ENCODE measurements around the gene STOX2.

The STOX2 gene, protein sequence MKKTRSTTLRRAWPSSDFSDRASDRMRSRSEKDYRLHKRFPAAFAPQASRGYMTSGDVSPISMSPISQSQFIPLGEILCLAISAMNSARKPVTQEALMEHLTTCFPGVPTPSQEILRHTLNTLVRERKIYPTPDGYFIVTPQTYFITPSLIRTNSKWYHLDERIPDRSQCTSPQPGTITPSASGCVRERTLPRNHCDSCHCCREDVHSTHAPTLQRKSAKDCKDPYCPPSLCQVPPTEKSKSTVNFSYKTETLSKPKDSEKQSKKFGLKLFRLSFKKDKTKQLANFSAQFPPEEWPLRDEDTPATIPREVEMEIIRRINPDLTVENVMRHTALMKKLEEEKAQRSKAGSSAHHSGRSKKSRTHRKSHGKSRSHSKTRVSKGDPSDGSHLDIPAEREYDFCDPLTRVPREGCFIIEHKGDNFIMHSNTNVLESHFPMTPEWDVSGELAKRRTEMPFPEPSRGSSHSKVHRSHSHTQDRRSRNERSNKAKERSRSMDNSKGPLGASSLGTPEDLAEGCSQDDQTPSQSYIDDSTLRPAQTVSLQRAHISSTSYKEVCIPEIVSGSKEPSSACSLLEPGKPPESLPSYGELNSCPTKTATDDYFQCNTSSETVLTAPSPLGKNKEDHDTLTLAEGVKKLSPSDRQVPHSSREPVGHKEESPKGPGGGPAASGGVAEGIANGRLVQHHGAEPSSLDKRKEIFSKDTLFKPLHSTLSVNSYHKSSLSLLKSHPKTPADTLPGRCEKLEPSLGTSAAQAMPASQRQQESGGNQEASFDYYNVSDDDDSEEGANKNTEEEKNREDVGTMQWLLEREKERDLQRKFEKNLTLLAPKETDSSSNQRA (N-terminal part only)

GRCh38 chr4:183905081-183905592 lies at the start of gene STOX2:
TSS of gene STOX2 (plus strand) at chr4:183905307. CDS start at chr4:183906791, 1,484 bp downstream.
- Histone ChIP-seq H3K4me1 (ENCODE audit: control insufficient read depth in 5 of 5, insufficient read depth in 5 of 5, low read length in 5 of 5) (peaks cover 6 to 29% (median 27%) of the 10 kb centered on the region in 5 donors), H3K36me3 (ENCODE audit: control insufficient read depth in 5 of 5, insufficient read depth in 5 of 5, low read length in 5 of 5) (no peaks in the 10 kb centered on the region), H3K27me3 (ENCODE audit: control insufficient read depth in 5 of 5, insufficient read depth in 4 of 5, low read length in 5 of 5) (peaks cover 3 to 7% (median 4%) of the 10 kb centered on the region in 5 donors), H3K9me3 (ENCODE audit: control insufficient read depth in 5 of 5, low read length in 5 of 5) (peaks cover 0 to 2% (median 1%) of the 10 kb centered on the region in 5 donors), H3K9ac (ENCODE audit: low read length in 5 of 5) (peak within 1 kb of the TSS in 4 of 5 donors; percentile 5 to 59 (median 37)), H3K27ac (ENCODE audit: low read depth, low read length) (no peak within 1 kb of the TSS), H3K4me3 (ENCODE audit: low read depth in 1 of 5, low read length in 5 of 5) (peak within 1 kb of the TSS; percentile 59 to 99 (median 79))

DNA sequence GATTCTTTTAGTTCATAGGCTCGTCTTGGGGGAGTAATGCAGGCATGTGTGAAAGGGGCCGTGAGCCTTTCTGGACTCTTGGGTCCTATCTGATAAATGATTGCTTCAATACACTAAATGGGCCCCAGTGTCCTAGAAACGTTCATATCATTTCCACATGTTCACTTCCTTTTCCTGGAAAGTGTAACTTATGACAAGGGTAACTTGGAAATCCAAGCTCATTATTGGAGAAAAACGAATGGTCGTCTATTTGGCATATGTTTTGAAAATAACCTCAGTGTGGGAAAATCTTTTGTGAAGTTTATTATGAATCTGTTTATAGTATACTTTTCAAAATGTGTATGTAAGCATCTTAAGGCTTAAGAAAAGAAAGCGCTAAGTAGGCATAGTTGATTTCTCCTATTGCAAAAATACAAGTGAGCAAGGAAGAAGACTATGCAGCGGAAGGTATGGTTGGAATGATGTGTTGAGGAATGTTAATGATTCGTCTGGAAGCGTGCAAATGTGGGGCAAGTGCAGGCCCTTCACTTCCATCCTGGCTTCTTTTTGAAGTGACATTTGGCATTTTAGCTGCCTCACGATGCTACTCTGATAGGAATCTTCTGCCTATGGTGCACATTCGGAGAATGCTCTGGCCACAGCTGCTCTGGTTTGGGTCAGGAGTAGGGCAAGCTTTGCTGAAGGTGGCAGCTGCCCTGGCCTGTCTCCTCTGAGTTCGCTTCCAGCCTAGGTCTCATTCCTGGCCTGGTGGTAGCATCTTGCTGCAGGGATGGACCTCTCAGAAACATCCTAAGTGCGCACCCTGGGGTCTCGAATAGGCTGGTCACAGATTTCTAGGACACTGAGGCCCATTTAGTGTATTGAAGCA lies 49.5 kb upstream of the STOX2 start:
- H3K4me1 ChIP-seq (ENCODE audit: control insufficient read depth in 5 of 5, insufficient read depth in 5 of 5, low read length in 5 of 5): peaks cover 0 to 5% (median 0%) of the 10 kb centered on the region in 5 donors
- no peaks in the 10 kb centered on the region for H3K36me3 ChIP-seq (ENCODE audit: control insufficient read depth in 5 of 5, insufficient read depth in 5 of 5, low read length in 5 of 5)
- H3K27ac ChIP-seq (ENCODE audit: low read depth, low read length): no peak overlapping the region
- H3K4me3 ChIP-seq (ENCODE audit: low read depth in 1 of 5, low read length in 5 of 5): no peak overlapping the region
- H3K9me3 ChIP-seq (ENCODE audit: control insufficient read depth in 5 of 5, low read length in 5 of 5): no peaks in the 10 kb centered on the region
- no peak overlapping the region for H3K9ac ChIP-seq (ENCODE audit: low read length in 5 of 5)
- no peaks in the 10 kb centered on the region for H3K27me3 ChIP-seq (ENCODE audit: control insufficient read depth in 5 of 5, insufficient read depth in 4 of 5, low read length in 5 of 5)

- Histone ChIP-seq H3K27ac (ENCODE audit: low read depth, low read length) (no peak overlapping the region), H3K9me3 (ENCODE audit: control insufficient read depth in 5 of 5, low read length in 5 of 5) (no peaks in the 10 kb centered on the region), H3K27me3 (ENCODE audit: control insufficient read depth in 5 of 5, insufficient read depth in 4 of 5, low read length in 5 of 5) (no peaks in the 10 kb centered on the region), H3K9ac (ENCODE audit: low read length in 5 of 5) (no peak overlapping the region), H3K4me3 (ENCODE audit: low read depth in 1 of 5, low read length in 5 of 5) (no peak overlapping the region), H3K36me3 (ENCODE audit: control insufficient read depth in 5 of 5, insufficient read depth in 5 of 5, low read length in 5 of 5) (no peaks in the 10 kb centered on the region), H3K4me1 (ENCODE audit: control insufficient read depth in 5 of 5, insufficient read depth in 5 of 5, low read length in 5 of 5) (peaks cover 0 to 5% (median 0%) of the 10 kb centered on the region in 5 donors)
These were observed 48.1 kb upstream of the STOX2 start for GRCh38 chr4:183857040-183857439.

DNA sequence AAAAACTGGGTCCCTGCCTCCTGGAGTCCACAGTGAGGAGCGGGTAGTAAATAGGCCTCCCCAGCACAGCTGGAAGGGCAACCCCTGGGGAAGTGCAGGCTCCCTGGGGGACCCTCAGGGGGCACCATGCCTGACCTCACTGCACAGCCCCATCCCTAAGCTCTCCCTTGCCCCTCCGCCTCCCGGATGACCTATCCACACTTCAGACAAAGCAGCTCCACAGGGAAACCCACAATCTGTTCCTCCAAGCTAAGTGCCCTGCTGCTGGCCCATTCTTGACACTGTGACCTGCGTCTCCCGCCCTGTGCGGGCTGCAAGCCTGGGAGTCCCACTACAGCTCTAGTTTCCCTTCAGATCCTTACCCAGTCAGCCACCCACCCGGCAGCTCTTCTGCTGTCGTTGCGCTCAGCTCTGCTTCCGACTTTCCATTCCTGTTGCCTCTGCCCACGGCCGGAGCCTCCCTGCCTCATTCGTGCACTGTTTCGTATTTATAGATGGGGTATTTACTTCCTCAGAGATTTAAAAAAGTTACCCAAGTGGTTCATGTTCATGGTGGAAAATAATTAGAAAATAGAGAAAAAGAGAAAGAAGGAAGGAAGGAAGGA lies 47.0 kb upstream of the STOX2 start:
- Histone ChIP-seq H3K4me1 (ENCODE audit: control insufficient read depth in 5 of 5, insufficient read depth in 5 of 5, low read length in 5 of 5) (peaks cover 0 to 5% (median 0%) of the 10 kb centered on the region in 5 donors), H3K9me3 (ENCODE audit: control insufficient read depth in 5 of 5, low read length in 5 of 5) (no peaks in the 10 kb centered on the region), H3K9ac (ENCODE audit: low read length in 5 of 5) (no peak overlapping the region), H3K27ac (ENCODE audit: low read depth, low read length) (no peak overlapping the region), H3K27me3 (ENCODE audit: control insufficient read depth in 5 of 5, insufficient read depth in 4 of 5, low read length in 5 of 5) (no peaks in the 10 kb centered on the region), H3K4me3 (ENCODE audit: low read depth in 1 of 5, low read length in 5 of 5) (no peak overlapping the region), H3K36me3 (ENCODE audit: control insufficient read depth in 5 of 5, insufficient read depth in 5 of 5, low read length in 5 of 5) (no peaks in the 10 kb centered on the region)

DNA sequence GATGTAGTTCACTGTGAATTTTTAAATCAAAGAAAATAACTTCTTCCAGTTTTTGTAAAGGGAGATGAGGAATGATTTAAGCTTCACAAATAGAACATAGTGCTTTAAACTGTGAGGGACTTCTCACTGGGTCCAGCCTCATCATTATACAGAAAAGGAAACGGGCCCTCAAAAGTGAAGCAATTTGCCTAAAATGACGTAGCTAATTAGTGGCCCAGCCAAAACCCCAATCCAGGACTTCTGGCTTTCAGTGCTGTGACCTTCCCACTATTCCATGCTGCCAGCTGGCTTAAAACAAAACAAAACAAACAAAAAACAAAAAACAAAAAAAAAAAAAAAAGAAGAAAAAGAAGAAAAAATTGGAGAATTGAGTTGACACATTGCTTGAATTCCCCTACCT lies 45.0 kb upstream of the STOX2 start:
- H3K27ac ChIP-seq (ENCODE audit: low read depth, low read length): no peak overlapping the region
- H3K4me3 ChIP-seq (ENCODE audit: low read depth in 1 of 5, low read length in 5 of 5): no peak overlapping the region
- no peaks in the 10 kb centered on the region for H3K27me3 ChIP-seq (ENCODE audit: control insufficient read depth in 5 of 5, insufficient read depth in 4 of 5, low read length in 5 of 5)
- H3K36me3 ChIP-seq (ENCODE audit: control insufficient read depth in 5 of 5, insufficient read depth in 5 of 5, low read length in 5 of 5): no peaks in the 10 kb centered on the region
- no peaks in the 10 kb centered on the region for H3K9me3 ChIP-seq (ENCODE audit: control insufficient read depth in 5 of 5, low read length in 5 of 5)
- H3K4me1 ChIP-seq (ENCODE audit: control insufficient read depth in 5 of 5, insufficient read depth in 5 of 5, low read length in 5 of 5): peaks cover 0 to 5% (median 0%) of the 10 kb centered on the region in 5 donors
- no peak overlapping the region for H3K9ac ChIP-seq (ENCODE audit: low read length in 5 of 5)

DNA sequence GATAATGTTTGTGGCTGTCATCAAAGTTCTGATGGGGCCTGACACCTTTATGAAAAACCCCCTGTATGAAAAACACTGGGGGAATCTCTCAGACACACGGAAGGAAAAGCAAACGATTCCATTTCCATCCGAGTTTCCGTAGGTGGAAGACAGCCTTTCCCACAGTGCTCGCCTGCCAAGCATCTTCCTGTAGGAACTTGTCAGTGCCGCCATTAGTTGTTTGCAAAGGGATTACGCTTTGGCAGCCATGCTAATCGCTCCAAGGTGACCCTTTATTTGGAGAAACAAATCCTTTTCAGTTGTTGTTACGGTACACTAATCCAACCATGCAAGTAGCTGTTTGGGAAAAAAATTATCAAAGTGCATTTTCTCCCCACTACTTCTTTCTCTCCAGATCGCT lies 44.4 kb upstream of the STOX2 start:
- H3K27ac ChIP-seq (ENCODE audit: low read depth, low read length): no peak overlapping the region
- no peaks in the 10 kb centered on the region for H3K36me3 ChIP-seq (ENCODE audit: control insufficient read depth in 5 of 5, insufficient read depth in 5 of 5, low read length in 5 of 5)

DNA sequence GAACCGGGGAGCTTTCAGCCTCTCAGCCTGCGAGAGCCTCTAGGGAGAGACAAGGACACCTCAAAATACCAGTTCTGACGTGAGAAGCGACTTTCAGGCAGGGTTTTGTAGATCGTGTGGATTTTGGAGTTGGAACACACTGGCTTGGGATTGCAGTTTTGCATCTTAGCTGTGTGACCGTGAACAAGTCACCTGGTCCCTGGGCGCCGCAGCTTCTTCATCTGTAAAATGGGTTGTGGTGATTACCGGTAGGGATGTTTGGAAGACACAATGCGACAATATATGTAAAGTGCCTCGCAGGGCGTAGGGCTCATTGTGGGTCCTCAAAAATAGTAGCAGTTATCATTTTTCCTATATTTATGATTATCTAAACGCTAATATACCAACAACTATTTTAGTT lies 43.7 kb upstream of the STOX2 start:
- Histone ChIP-seq H3K36me3 (ENCODE audit: control insufficient read depth in 5 of 5, insufficient read depth in 5 of 5, low read length in 5 of 5) (no peaks in the 10 kb centered on the region), H3K9me3 (ENCODE audit: control insufficient read depth in 5 of 5, low read length in 5 of 5) (no peaks in the 10 kb centered on the region), H3K9ac (ENCODE audit: low read length in 5 of 5) (no peak overlapping the region), H3K27me3 (ENCODE audit: control insufficient read depth in 5 of 5, insufficient read depth in 4 of 5, low read length in 5 of 5) (no peaks in the 10 kb centered on the region), H3K27ac (ENCODE audit: low read depth, low read length) (no peak overlapping the region), H3K4me3 (ENCODE audit: low read depth in 1 of 5, low read length in 5 of 5) (no peak overlapping the region), H3K4me1 (ENCODE audit: control insufficient read depth in 5 of 5, insufficient read depth in 5 of 5, low read length in 5 of 5) (peaks cover 0 to 6% (median 0%) of the 10 kb centered on the region in 5 donors)

More for the DNA sequence above, 44.4 kb upstream of the STOX2 start:
- Histone ChIP-seq H3K9me3 (ENCODE audit: control insufficient read depth in 5 of 5, low read length in 5 of 5) (no peaks in the 10 kb centered on the region), H3K27me3 (ENCODE audit: control insufficient read depth in 5 of 5, insufficient read depth in 4 of 5, low read length in 5 of 5) (no peaks in the 10 kb centered on the region), H3K4me1 (ENCODE audit: control insufficient read depth in 5 of 5, insufficient read depth in 5 of 5, low read length in 5 of 5) (peaks cover 0 to 5% (median 0%) of the 10 kb centered on the region in 5 donors), H3K9ac (ENCODE audit: low read length in 5 of 5) (no peak overlapping the region), H3K4me3 (ENCODE audit: low read depth in 1 of 5, low read length in 5 of 5) (no peak overlapping the region)

DNA sequence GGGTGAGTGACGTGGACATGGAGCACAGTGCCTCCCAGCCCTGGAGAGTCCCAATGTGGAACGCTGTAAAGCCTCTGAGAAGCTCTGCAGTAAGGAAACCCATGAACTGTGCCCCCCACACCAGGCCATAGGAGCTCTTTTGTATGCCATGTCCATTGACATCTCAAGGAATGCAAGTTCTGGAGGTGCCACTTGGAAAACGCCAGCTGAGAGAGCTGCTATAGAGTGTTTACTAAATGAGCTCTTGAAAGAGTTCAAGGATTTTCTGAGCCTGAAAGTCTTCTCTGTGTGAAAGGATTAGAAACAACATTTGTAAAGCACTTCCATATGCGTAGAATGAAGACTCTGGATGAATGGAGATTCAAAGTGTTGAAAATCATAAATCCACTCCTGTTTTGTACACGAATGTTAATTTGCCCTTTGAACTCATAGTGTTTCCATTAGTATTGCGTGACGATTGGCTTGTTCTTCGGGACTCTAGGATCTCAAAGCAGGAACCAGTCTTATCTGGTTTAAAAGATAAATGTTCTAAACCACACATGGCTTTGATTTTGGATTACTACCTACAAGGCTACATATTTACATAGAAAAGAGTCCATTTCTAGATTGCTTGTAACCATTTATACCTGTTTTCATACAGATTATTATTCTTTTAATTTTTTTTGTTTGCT lies 41.8 kb upstream of the STOX2 start:
- Histone ChIP-seq H3K27ac (ENCODE audit: low read depth, low read length) (no peak overlapping the region), H3K9me3 (ENCODE audit: control insufficient read depth in 5 of 5, low read length in 5 of 5) (no peaks in the 10 kb centered on the region), H3K27me3 (ENCODE audit: control insufficient read depth in 5 of 5, insufficient read depth in 4 of 5, low read length in 5 of 5) (no peaks in the 10 kb centered on the region), H3K4me1 (ENCODE audit: control insufficient read depth in 5 of 5, insufficient read depth in 5 of 5, low read length in 5 of 5) (peaks cover 0 to 9% (median 0%) of the 10 kb centered on the region in 5 donors), H3K4me3 (ENCODE audit: low read depth in 1 of 5, low read length in 5 of 5) (no peak overlapping the region), H3K9ac (ENCODE audit: low read length in 5 of 5) (no peak overlapping the region), H3K36me3 (ENCODE audit: control insufficient read depth in 5 of 5, insufficient read depth in 5 of 5, low read length in 5 of 5) (no peaks in the 10 kb centered on the region)

DNA sequence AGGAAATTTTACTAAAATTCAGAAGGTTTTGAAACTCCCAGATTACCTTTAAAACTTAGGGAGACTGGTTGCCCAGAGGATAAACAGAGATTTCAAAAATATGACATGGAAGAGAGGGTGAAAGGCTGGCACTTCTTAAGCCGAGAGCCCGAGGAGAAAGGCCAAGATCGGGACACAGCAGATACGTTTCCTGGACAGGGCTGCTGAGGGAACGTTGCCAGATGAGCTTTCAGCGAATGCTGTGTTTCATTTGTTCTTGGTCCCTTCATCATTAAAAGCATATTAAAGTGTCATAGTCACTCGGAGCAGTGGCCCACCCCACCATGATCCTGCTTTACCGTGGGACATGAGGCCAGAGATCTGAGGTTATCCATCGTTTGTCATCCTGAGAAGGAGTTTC lies 37.9 kb upstream of the STOX2 start:
- no peak overlapping the region for H3K27ac ChIP-seq (ENCODE audit: low read depth, low read length)
- no peak overlapping the region for H3K9ac ChIP-seq (ENCODE audit: low read length in 5 of 5)
- H3K27me3 ChIP-seq (ENCODE audit: control insufficient read depth in 5 of 5, insufficient read depth in 4 of 5, low read length in 5 of 5): no peaks in the 10 kb centered on the region
- no peaks in the 10 kb centered on the region for H3K36me3 ChIP-seq (ENCODE audit: control insufficient read depth in 5 of 5, insufficient read depth in 5 of 5, low read length in 5 of 5)
- no peaks in the 10 kb centered on the region for H3K9me3 ChIP-seq (ENCODE audit: control insufficient read depth in 5 of 5, low read length in 5 of 5)
- peaks cover 0 to 9% (median 0%) of the 10 kb centered on the region in 5 donors for H3K4me1 ChIP-seq (ENCODE audit: control insufficient read depth in 5 of 5, insufficient read depth in 5 of 5, low read length in 5 of 5)
- H3K4me3 ChIP-seq (ENCODE audit: low read depth in 1 of 5, low read length in 5 of 5): no peak overlapping the region

Data from subcutaneous abdominal adipose tissue (tissue), 5 donors.